Measurements from ENCODE around the gene TBC1D24.
"Not testable (repeated sequence)": the region's sequence is repeated elsewhere in the genome, so short reads cannot be mapped to it uniquely, and the experiment has no call there.

TBC1D24 gene

DNA sequence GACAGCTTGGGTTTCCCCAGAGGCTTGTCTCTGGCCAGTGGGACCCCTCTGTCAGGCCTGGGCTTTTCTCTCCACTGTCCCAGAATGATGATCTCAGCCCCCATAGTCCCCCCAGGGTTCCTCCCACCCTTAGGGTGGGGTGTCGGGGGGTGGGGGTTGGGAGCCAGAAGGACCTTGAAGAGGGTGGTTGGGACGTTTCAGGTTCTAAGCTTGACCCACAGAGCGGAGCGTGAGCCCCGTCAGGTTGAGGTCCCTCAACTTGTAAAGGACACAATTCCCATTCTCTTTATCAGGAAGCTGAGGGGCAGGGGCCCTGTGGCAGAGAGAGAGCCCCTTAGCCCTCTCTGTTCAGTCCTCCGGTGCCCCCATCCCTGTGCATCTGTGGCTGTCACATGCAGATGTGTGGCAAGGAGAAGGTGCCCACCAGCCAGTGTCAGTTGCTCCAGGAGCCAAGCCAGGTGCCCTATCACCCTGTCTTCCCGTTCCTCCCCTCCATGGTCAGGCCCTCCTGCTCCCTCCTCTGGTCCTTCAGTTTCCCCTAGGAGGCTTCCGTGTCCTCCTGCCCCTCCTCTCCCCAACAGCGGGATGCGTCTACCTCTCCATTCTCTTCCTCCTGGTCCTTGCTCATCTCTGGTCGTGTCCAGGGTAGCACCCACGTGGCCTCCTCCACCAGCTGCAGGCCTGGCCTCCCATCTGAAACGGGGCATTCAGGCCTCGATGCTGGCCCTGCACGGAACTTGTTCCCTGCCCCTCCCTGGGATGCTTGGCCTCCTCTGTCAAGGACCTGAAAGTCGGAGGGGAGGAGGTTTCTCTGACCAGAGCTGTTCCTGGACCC, 5.3 kb upstream of the TBC1D24 start:
- no peak for DNase-seq

DNA sequence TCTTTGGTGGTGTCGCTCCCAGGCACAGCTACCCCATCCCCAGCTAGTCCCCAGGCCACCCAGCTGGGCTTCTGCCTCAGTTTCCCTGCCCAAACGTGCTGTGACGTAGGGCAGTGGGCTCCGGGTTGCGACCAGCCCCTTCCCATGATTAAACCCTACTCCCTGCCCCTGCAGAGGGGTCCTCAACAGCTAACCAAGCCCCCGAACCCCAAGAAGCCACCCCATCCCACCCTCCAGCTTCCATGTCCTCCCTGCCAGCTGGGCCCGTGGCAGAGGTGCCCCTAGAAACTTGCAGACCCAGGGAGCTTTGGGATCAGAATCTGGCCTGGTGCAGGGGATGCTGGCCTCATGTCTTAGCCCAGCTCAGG, 4.7 kb upstream of the TBC1D24 start:
- DNase-seq: no peak

DNA sequence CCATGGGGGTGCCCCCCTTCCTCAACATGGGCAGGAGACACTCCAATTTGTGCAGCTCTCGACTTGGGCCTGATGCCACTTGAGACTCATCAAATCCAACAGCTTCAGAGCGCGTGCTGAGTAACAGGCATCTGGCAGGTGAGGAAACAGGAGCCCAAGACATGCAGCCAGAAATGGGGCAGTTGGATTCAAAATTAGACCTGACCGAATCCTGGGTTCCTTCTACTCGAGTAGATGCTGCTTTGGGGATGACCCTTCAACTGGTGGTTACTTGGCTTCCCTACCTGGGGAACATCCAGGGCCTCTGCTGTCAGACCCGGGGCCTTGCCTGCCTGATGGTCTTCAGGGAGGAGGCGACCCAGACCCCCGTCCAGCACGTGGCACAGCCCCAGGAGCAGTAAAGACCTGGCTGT, 4.3 kb upstream of the TBC1D24 start:
- no peak for DNase-seq

DNA sequence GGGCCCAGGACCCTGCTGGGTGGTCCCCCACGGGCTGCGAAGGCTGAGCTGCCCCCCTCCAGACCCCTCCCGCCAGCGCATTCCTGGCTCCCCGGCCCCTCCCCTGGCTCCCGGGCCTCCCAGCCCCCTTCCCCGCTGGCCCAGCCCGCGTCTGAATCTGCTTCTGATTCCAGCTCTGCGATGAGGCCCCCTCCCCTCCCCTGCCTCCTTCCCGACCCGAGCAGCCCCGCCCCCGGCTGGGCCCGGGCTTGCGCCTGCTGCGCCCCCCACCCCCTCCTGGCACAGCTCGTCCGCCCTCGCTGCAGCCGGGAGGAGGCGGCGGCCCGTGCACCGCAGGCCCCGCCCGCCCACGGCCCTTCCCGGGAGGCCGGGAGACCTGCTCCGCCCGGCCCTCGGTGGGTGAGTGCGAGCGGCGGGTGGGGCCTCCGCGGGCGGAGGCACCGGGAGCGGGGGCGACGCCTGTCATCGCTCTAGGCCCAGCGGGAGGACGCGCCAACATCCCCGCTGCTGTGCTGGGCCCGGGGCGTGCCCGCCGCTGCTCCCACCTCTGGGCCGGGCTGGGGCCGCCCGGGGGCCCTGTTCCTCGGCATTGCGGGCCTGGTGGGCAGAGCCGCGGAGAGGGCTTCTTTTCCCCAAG, 3.8 kb upstream of the TBC1D24 start, which contains the start of gene NTN3:
Gene NTN3 (plus strand): TSS at position 282 of the 637 bp plus-strand sequence. CDS start 405 bp downstream, outside the sequence.
- DNase-seq: peak; percentile 20

DNA sequence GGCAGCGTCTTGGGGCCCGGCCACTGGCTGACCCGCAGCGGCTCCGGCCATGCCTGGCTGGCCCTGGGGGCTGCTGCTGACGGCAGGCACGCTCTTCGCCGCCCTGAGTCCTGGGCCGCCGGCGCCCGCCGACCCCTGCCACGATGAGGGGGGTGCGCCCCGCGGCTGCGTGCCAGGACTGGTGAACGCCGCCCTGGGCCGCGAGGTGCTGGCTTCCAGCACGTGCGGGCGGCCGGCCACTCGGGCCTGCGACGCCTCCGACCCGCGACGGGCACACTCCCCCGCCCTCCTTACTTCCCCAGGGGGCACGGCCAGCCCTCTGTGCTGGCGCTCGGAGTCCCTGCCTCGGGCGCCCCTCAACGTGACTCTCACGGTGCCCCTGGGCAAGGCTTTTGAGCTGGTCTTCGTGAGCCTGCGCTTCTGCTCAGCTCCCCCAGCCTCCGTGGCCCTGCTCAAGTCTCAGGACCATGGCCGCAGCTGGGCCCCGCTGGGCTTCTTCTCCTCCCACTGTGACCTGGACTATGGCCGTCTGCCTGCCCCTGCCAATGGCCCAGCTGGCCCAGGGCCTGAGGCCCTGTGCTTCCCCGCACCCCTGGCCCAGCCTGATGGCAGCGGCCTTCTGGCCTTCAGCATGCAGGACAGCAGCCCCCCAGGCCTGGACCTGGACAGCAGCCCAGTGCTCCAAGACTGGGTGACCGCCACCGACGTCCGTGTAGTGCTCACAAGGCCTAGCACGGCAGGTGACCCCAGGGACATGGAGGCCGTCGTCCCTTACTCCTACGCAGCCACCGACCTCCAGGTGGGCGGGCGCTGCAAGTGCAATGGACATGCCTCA, 3.1 kb upstream of the TBC1D24 start:
- no peak for DNase-seq

DNA sequence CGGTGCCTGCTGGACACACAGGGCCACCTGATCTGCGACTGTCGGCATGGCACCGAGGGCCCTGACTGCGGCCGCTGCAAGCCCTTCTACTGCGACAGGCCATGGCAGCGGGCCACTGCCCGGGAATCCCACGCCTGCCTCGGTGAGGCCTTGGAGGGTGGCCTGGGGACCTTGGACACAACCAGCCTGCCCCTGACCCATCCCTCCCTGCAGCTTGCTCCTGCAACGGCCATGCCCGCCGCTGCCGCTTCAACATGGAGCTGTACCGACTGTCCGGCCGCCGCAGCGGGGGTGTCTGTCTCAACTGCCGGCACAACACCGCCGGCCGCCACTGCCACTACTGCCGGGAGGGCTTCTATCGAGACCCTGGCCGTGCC, 2.5 kb upstream of the TBC1D24 start:
- DNase-seq: no peak

DNA sequence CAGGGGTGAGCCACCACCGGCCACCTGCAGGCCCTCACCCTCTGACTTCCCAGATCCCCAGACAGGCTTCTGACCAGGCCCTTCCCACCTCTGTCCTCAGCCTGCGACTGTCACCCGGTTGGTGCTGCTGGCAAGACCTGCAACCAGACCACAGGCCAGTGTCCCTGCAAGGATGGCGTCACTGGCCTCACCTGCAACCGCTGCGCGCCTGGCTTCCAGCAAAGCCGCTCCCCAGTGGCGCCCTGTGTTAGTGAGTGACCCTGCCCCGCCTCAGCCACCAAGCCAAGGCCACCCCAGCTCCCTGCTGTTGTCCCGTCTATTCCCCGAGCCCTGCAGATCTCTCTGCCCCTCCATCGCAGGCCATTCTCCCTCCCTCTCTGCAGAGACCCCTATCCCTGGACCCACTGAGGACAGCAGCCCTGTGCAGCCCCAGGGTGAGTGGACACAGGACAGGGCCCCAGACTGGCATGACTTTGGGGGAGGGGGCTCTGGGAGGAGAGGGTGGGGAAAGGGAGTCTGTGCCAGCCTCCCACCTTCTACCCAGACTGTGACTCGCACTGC, 2.0 kb upstream of the TBC1D24 start:
- no peak for DNase-seq

DNA sequence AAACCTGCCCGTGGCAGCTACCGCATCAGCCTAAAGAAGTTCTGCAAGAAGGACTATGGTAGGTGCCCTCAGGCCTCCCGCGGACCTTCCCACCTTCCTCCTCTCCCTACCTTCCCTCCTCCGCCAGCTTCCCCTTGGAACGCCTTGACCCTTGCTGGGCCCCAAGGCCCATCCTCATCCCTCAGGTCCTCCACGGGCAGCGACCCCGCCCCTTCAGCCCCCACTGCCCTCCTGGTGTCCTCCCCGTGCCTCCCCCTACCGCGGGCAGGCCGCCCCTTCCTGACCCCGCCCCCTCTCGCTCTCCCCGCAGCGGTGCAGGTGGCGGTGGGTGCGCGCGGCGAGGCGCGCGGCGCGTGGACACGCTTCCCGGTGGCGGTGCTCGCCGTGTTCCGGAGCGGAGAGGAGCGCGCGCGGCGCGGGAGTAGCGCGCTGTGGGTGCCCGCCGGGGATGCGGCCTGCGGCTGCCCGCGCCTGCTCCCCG, 1.4 kb upstream of the TBC1D24 start:
- peak; percentile 46 for DNase-seq

DNA sequence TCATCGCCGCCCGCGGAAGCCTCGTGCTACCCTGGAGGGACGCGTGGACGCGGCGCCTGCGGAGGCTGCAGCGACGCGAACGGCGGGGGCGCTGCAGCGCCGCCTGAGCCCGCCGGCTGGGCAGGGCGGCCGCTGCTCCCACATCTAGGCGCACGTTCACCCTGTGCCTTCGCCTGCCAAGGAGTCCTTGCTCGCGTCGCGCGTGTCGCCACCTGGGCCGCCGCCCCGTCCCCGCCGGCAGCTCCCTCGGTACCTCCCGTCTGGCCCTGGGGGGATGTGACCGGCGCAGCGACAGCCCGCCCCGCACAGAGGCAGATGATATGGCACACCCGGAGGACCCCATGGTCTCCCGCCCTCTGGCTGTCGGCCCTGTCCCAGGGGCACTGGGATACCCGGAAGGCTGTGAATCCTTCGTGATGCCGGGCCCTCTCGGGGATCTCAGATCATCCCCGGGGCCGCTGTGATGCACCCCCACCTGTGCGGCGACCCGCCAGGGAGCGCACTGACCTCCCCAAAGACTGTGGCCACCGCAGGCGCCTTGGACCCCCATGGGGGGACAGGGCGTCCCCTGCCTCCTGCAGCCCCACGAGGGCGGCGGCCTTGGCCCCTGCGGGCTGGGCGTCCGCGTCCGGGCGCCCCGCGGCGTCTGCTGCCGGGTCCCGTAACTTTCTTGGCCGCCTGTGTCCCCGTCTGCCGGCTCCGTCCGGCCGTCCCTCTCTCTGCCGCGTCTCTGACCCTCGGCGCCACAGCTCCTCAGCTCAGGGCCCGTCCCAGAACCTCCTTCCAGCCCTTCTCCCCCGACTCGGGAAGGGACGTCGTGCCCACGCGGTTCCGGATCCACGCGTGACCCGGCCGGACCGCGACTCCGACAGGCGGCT, 689 bp upstream of the TBC1D24 start:
- peak; percentile 71 for DNase-seq

DNA sequence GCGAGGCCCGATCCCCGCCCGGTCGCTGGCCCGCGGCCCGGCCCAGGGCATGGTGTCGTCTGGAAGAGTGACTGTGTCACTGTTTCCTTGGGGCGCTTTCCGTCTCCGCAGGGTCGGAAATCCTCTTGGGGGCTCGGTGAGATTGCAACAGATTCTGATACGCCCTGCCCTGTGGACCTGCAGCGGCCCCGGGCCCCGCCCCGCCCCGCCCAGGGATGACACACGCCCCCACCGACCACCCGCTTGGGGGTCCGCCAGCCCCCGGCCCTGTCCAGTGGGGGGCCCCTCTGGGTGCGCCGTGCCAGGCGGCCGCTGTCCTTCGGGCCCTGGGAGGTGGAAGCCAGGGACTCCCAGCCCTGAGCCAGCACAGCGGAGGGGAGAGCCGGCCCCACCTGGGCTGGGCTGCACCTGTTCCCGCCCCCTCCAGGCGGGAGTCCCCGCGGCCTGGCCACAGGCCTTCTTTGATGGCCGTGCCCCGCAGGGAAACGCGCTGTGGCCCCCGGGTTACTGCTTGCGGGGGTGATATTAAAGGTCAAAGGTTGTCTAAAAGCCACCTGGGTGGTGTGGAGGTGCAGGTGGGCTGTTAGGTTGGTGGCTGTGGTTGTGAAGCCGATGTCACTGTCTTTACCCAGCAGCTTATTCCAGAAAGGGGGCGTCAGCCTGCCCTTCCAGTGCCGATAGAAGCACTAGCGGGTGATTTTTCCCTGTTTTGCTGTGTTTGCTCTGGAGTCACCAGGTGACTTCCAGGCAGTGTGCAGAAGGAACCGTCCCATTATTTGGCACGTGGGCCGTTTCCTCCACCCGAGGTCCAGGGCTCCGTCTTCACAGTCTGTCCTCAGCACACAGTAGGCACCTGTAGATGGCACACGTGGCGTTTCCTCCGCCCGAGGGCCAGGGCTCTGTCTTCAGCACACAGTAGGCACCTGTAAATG, 752 bp downstream of the TBC1D24 start:
- peak; percentile 45 for DNase-seq

DNA sequence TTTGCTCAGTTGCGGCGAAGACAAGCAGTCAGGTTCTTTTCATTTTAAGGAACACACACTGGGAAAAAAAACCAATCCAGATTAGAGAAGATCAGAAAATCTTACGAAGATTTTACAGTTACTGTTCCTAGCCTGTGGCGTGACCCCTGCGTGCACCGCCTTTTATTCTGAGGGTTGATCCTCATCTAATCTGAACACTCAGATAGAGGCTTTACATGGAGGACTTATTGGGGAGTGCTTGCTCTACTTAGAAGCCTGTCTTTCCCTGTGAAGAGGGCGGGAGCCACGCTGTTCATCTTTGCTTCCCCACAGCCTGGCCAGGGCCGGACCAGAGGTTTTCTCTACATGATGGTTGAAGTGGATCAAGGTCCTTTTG, 1.4 kb downstream of the TBC1D24 start:
- no peak for DNase-seq

DNA sequence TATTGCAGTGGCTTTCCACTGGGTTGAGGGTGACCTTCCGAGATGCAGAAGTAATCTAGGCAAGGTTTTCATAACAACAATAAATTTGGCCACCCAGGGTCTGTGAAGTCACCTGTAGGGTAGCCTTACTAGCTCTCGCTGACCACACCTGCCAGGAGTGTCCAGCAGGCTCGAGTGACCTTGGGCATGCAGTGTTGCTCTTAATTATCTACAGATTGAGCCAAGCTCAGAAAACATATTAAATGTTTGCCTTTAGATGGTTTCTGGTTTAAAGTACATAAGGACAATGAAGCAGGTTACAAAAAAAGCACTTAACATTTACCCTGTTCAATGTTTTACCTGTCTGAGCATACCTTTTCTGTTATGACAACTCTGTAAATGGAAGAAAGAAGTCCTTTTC, 1.8 kb downstream of the TBC1D24 start:
- no peak for DNase-seq

DNA sequence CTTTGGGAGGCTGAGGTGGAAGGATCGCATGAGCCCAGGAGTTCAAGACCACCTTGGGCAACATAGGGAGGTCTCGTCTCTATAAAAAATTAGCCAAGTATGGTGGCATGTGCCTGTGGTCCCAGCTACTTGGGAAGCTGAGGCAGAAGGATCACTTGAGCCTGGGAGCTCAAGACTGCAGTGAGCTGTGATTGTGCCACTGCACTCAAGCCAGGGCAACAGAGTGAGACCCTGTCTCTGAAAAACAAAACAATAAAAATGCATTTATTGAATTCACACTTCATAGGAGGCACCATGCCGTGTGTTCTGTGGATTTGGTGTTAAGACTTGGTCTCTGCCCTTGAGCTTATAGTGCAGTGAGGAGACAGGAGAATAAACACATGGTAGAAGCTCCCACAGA, 2.4 kb downstream of the TBC1D24 start:
- no peak for DNase-seq

DNA sequence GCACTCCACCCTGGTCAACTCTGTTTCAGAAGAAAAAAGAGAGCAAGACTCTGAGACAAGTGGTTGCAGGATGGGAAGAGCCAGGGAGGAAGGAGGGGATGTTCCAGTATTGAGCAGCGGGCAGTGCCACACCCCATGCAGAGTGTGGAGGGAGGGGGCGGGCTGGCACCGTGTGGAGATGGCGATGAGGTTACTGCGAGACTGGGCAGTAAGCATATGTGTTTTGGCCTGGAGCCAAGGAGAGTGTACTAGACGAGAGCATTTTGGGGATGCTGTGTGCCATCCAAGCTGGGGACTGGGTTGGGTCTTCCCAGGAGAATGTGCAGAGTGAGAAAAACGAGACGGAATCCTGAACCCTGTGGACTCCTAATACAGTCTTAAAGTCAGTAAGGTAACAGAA, 3.4 kb downstream of the TBC1D24 start:
- no peak for DNase-seq

DNA sequence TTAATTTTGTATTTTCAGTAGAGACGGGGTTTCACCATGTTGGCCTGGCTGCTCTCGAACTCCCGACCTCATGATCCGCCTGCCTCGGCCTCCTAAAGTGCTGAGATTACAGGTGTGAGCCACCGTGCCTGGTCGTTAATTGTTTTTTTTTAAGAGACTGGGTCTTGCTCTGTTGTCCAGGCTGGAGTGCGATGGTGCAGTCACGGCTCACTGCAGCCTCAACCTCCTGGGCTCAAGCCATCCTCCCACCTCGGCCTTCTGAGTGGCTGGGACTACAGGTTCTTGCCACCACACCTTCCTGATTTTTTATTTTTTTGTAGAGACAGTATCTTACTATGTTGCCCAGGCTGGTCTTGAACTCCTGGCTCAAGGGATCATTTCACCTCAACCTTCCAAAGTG, 5.1 kb downstream of the TBC1D24 start:
- not testable (repeated sequence) for DNase-seq

DNA sequence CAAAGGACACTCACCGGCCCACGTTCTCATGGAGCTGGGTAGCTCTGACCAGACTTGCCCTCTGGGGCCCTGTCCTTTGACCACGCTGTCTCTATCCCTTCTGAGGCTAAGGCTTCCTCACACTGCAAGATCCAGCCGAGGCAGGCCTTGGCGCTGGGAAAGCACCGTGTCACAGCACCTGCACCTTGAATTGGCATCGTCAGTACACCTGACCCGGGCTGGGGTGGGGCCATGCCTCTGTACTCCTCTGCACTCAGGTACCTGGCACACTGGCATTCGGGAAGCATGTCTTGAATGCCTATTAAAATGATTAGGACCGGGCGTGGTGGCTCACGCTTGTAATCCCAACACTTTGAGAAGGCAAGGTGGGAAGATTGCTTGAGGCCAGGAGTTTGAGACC, 6.0 kb downstream of the TBC1D24 start:
- no peak for DNase-seq

DNA sequence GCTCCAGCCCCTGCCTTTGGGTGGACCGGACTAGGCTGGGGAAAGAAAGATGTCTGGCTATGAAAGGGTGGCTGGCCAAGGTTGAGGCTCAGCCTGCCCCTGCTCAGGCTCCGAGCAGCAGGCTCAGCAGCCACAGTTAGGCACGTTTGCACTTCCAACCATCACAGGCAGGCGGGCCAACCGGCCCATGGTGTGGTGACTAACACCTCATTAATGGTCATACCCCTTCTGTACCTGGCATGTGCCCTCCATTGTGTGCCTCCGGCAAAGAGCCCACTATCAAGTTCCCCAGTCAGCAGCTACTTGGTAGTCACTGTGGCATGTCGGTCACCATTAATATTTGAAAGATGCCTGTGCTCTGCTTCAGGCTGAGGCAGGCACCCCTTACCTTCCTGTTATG, 6.7 kb downstream of the TBC1D24 start:
- no peak for DNase-seq

DNA sequence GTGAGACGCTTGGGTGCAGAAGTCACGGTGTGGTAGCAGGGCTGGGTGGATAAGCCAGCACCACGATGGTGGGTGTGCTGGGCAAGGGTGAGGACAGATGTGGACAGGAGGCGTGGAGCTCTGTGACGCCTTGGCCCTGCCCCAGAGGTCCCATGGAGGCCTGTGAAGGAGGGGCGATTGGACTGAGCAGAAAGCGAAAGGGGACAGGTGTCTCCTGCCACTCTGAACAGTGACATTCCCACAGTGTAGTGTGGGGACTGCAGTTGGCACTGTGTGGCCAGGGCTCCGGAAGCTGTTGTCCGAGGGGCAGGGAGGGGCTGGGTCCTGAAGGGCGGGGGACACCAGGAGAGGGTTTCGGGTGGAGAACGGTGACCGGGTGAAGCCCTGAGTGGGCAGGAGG, 7.3 kb downstream of the TBC1D24 start:
- no peak for DNase-seq

DNA sequence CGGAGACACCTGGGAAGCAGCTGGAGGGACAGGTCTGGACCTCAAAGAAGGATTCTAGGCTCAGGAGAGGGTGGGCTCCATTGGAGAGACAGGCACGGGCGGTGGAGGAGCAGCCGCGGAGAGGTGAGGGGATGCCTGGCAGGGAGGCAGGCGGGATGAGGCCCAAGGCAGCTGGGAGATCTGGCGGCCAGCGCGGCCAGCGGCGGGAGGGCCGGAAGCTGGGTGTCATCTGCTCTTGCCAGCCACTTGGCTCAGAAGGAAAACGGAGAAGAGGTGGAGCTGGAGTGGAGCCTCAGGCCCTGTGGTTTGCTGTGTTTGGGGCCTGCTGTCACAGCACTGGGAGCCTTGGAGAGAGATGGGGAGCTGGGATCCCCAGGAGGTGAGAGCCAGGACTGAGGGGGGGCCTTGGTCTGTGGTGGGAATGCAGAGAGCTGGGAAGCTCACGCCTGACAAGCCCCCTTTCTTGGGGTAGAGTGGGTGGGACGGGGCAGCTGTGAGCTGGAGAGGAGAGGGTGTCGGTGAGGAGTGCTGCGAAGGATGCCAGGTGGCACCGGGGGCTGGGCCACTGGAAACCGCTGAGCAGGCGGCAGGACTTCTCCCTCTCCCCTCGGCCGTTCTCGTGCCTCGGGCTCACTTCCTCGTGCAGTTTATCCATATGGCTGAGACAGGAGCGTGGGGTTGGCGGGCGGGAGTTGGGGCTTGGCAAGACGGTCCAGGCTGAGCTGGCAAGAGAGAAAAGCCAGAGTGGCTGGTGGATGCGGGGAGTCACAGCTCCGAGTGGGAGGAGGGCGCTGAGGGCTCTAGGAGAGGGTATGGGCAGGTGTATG, 8.0 kb downstream of the TBC1D24 start:
- DNase-seq: no peak

Measured in CD4-positive, alpha-beta T cell treated with Interleukin-17A for 4 hours (primary cell).